Colonic mucosa (tissue), 4 donors: ENCODE results near the gene CARNS1. TPM values are rescaled to one million over a fixed set of nuclear protein-coding genes. Genes with fewer than 3 reads are reported as not detected.

Experiments used
- DNase-seq: peaks from one replicate; pipeline ENCODE4 v3.0.0-alpha.2; 2020
- H3K27ac ChIP-seq: fragments of 200-600 bp; one replicate; pipeline ENCODE4 v1.8.0; 2021
- H3K27me3 ChIP-seq: fragments of 200-600 bp; one replicate; pipeline ENCODE4 v1.8.0; 2021
- H3K36me3 ChIP-seq: fragments of 200-600 bp; one replicate; pipeline ENCODE4 v1.8.0; 2021
- H3K4me1 ChIP-seq: fragments of 200-600 bp; one replicate; pipeline ENCODE4 v1.8.0; 2021; ENCODE audit warnings: mild to moderate bottlenecking
- H3K4me3 ChIP-seq: fragments of 200-600 bp; one replicate; pipeline ENCODE4 v1.8.0; 2021
- H3K9ac ChIP-seq, 2 donors: one replicate each; pipeline ENCODE4 v1.7.0; 2013; ENCODE audit warnings: control low read depth in 2 of 2, low read depth in 2 of 2, low read length in 2 of 2
- H3K9me3 ChIP-seq: fragments of 200-600 bp; one replicate; pipeline ENCODE4 v1.8.0; 2021
- CTCF ChIP-seq: fragments of 200-600 bp; IDR thresholded peaks from one replicate; pipeline ENCODE4 v1.8.0; 2022; ENCODE audit warnings: antibody characterized with exemption, mild to moderate bottlenecking
- intact Hi-C: fragments of 100-400 bp; cut with DNase I; formaldehyde crosslinking; loops from one replicate; pipeline ENCODE4 v1.14.1; 2022
- total RNA-seq, 2 donors: library from RNA; stranded (reverse); fragmentation: NEBNext Ultra II Directional in 1 of 2; extraction: Animal tissue kit (Norgen Biotek cat#: 25700) in 1 of 2; gene quantifications; one replicate each; pipeline ENCODE4 v1.2.1, GENCODE V29; 2021
- donor health status: healthy.
- donor health status: DM: no; HTN: no; CAD: no.
- donor health status: DM: no; HTN: no; CAD: no.

Gene CARNS1
- total RNA-seq, 2 donors from 2014 or later: 0.20 to 0.32 TPM

DNA sequence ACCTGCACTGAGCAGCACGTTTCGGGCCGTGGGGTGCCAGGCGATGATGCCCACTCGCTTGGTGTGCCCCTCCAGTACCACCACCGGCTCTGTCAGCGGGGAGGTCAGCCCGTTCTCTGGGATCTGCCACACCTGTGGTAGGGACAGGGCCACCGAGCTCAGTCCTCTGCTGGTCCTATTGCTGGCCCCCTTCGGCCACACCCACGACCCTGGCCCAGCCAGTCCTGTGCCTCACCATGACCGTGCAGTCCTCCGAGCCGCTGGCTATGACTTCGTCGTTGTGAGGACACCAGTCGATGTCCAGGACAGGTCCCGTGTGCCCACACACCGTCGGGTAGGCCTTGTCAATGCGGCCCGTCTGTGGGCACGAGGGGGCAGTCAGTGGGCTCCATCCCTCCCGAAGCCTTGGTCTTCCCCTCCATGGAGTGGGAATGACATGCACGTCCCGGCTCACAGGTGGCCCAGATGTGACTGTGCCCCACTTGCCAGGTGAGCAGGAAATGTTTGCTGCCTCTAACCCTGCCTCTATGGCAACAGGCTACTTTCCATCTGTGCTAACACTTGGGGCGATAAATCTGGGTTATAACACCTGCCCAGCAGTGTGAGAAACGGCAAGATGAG lies 26.4 kb downstream of the CARNS1 start:
- TF ChIP-seq CTCF: no peak
- DNase-seq: no peak
- Histone ChIP-seq H3K9me3 (no peaks in the 10 kb centered on the region), H3K27ac (no peak overlapping the region), H3K4me3 (peak overlapping the region; percentile 98), H3K4me1 (peaks cover 11% of the 10 kb centered on the region), H3K27me3 (no peaks in the 10 kb centered on the region), H3K36me3 (no peaks in the 10 kb centered on the region), H3K9ac (peak overlapping the region in 1 of 2 donors; percentile 97)
- intact Hi-C loops: no loop called here

- no peak for DNase-seq
- Histone ChIP-seq H3K36me3 (no peaks in the 10 kb centered on the region), H3K9me3 (no peaks in the 10 kb centered on the region), H3K27ac (peak overlapping the region; percentile 93), H3K4me3 (peak overlapping the region; percentile 98), H3K4me1 (peaks cover 11% of the 10 kb centered on the region), H3K27me3 (no peaks in the 10 kb centered on the region), H3K9ac (peak overlapping the region; percentile 87 to 97)
- intact Hi-C loops: no loop called here
- no peak for TF ChIP-seq CTCF
Observed at GRCh38 chr11:67442504-67443404, 27.3 kb downstream of the CARNS1 start.

DNA sequence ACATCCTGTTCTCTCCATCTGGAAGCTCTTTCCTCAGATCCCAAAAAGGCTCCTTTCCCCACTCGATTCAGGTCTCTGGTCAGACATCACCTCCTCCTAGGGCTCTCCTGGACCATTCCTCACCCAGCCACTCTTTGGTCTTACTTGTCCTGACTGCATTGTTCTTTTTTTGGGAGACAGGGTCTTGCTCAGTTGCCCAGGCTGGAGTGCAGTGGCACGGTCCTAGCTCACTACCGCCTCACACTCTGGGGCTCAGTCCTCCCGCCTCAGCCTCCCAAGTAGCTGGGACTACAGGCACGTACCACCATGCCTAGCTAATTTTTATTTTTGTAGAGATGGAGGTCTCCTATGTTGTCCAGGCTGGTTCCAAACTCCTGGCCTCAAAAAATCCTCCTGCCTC lies 30.0 kb downstream of the CARNS1 start:
- peaks cover 11% of the 10 kb centered on the region for H3K4me1 ChIP-seq
- no peaks in the 10 kb centered on the region for H3K36me3 ChIP-seq
- H3K9ac ChIP-seq: no peak overlapping the region
- DNase-seq: no peak
- TF ChIP-seq CTCF: no peak
- no peak overlapping the region for H3K27ac ChIP-seq
- H3K27me3 ChIP-seq: no peaks in the 10 kb centered on the region
- no peak overlapping the region for H3K4me3 ChIP-seq
- intact Hi-C loops: no loop called here
- no peaks in the 10 kb centered on the region for H3K9me3 ChIP-seq

DNA sequence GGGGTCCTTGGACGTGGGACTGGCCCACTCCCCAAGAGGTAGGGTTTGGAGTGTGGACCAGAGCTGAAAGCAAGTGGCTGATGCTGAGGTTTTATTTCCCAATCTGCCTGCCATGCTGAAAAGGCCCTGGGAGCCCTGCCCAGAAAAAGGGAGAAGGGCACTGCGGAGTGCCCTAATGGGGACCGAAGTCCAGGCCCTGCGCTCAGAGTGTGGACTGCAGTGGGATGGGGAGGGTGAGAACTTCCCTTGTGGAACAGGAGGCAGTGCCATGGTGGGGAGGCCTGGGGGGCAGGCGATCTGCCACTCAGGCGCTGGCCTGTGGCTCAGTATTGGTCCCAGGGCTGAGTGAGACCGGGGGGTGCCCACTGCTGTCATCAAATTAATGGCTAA lies 32.7 kb downstream of the CARNS1 start:
- Histone ChIP-seq H3K27me3 (no peaks in the 10 kb centered on the region), H3K4me1 (no peaks in the 10 kb centered on the region), H3K9me3 (no peaks in the 10 kb centered on the region), H3K4me3 (no peak overlapping the region), H3K9ac (no peak overlapping the region), H3K27ac (no peak overlapping the region), H3K36me3 (no peaks in the 10 kb centered on the region)
- no peak for TF ChIP-seq CTCF
- intact Hi-C loops: no loop called here
- DNase-seq: no peak

DNA sequence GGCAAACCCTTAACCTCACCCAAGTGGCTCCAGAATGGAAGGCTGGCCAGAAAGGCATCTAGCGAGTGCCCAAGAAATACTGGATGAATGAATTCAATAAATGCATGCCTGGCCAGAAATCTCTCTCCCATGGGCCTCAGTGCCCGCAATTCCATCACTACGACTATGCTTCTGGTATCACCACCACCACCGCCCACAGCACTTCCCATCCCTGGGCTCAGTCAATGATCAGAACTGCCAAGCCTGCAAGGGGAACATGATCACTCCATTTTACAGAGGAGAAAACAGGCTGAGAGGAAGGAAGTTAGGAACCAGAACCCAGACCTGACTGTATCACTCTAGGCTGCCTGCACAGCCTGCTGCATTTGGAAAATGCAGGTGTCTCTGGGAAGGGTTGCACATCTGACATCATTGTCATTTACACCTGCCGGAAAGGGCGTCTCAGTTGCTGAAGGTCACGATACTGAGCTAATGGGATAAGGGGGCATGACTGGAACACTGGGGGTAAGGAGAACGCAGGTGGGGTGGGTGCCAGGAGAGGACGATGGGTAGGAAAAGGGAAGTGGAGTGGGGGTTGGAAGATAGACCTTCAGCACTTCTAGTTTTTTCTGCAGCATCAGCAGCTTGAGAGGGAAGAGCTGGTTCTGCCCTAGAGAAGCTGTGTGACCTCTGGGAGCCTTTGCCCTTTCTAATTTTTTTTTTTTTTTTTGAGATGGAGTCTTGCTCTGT lies 33.8 kb downstream of the CARNS1 start:
- Histone ChIP-seq H3K27ac (no peak overlapping the region), H3K36me3 (no peaks in the 10 kb centered on the region), H3K9ac (no peak overlapping the region), H3K9me3 (no peaks in the 10 kb centered on the region), H3K27me3 (no peaks in the 10 kb centered on the region), H3K4me3 (no peak overlapping the region), H3K4me1 (no peaks in the 10 kb centered on the region)
- no peak for DNase-seq
- no peak for TF ChIP-seq CTCF
- intact Hi-C loops: no loop called here
